Gastrocnemius medialis (tissue), 4 donors: ENCODE measurements around the gene RALGAPA2.

ENCODE experiments used
- CTCF ChIP-seq, 5 experiments: fragments of 450-650 bp in 3 of 5; fragments of 200-600 bp in 2 of 5; sonication (generic) in 2 of 5; IDR thresholded peaks in 4 of 5; conservative IDR thresholded peaks in 1 of 5; 1 replicate in 4 of 5; 2 replicates in 1 of 5; pipeline ENCODE4 v1.5.1; 2016 to 2019; ENCODE audit warnings: antibody characterized with exemption in 5 of 5, mild to moderate bottlenecking in 3 of 5, moderate library complexity in 3 of 5
- POLR2A ChIP-seq, 2 donors: fragments of 450-650 bp; IDR thresholded peaks; one replicate each; pipeline ENCODE4 v1.6.1; 2017; ENCODE audit warnings: antibody characterized with exemption in 2 of 2, mild to moderate bottlenecking in 2 of 2, moderate library complexity in 2 of 2

- TF ChIP-seq CTCF (IDR thresholded peaks at IDR 0.05 in 4 of 5, conservative IDR thresholded peaks at IDR 0.05 in 1 of 5) = no peak
- no peak for TF ChIP-seq POLR2A (IDR thresholded peaks at IDR 0.05)
These were observed 349.0 kb downstream of the RALGAPA2 start for GRCh38 chr20:20363434-20363798.
